Astrocyte (in vitro differentiated cells and primary cell): Measurements from ENCODE around the gene TBCA.

ENCODE experiments used
- CTCF ChIP-seq: IDR thresholded peaks from 2 replicates; pipeline ENCODE4 v1.5.1; 2011; ENCODE audit warnings: low read depth, mild to moderate bottlenecking, inconsistent platforms, low read length, moderate library complexity; ENCODE audit not compliant: insufficient read depth
- EZH2 ChIP-seq: IDR thresholded peaks from 2 replicates; pipeline ENCODE4 v1.6.1; 2012; ENCODE audit warnings: mild to moderate bottlenecking, low read length, inconsistent platforms; ENCODE audit not compliant: insufficient read depth

GRCh38 chr5:77744116-77744515 lies 32.0 kb downstream of the TBCA start:
- TF ChIP-seq CTCF = no peak
- no peak for TF ChIP-seq EZH2
